Esophagus muscularis mucosa (tissue), 4 donors: ENCODE data around the gene THSD4.

Source experiments
- CTCF ChIP-seq, 3 experiments: fragments of 200-600 bp in 2 of 3; fragments of 450-650 bp in 1 of 3; sonication (generic) in 2 of 3; IDR thresholded peaks; one replicate each; pipeline ENCODE4 v1.5.1; 2017 to 2019; ENCODE audit warnings: antibody characterized with exemption in 3 of 3, mild to moderate bottlenecking in 2 of 3, moderate library complexity in 1 of 3
- EP300 ChIP-seq: sonication (generic); formaldehyde crosslinking; IDR thresholded peaks from one replicate; pipeline ENCODE4 v1.6.1; 2017; ENCODE audit warnings: antibody characterized with exemption
- POLR2A ChIP-seq: fragments of 450-650 bp; IDR thresholded peaks from one replicate; pipeline ENCODE4 v1.6.1; 2017; ENCODE audit warnings: antibody characterized with exemption, moderate library complexity, mild to moderate bottlenecking, low read depth
- POLR2AphosphoS5 ChIP-seq, 2 donors: sonication (generic); formaldehyde crosslinking; IDR thresholded peaks; one replicate each; pipeline ENCODE4 v1.6.1; 2017; ENCODE audit warnings: antibody characterized with exemption in 2 of 2

- TF ChIP-seq CTCF (IDR thresholded peaks at IDR 0.05) (no peak), EP300 (no peak), POLR2AphosphoS5 (IDR thresholded peaks at IDR 0.05) (no peak), POLR2A (no peak)
These were observed 575.8 kb downstream of the THSD4 start for GRCh38 chr15:71691081-71691457.
